ENCODE measurements around the gene RPS21. TPM values are rescaled to one million over a fixed set of nuclear protein-coding genes. Genes with fewer than 3 reads are reported as not detected.
A peak's percentile ranks its signal among the peaks of the same experiment; 100 is the strongest.

RPS21 gene
- total RNA-seq, 1 donor from 2014 or later: 1,935 TPM

- intact Hi-C loops (cut with DNase I): loop anchor here (10.0 kb wide), 1 partner anchor 236 kb away; the partner anchor contains the start of genes PSMA7 and SS18L1
- Histone ChIP-seq H3K4me1 (peaks cover 67% of the 10 kb centered on the region), H3K27ac (peak overlapping the region; percentile 56), H3K27me3 (no peaks in the 10 kb centered on the region), H3K36me3 (no peaks in the 10 kb centered on the region), H3K4me3 (no peak overlapping the region), H3K9me3 (no peaks in the 10 kb centered on the region)
- no peak for DNase-seq (ENCODE audit: extremely low spot score in 2 of 2)
- TF ChIP-seq, protein P1, sequence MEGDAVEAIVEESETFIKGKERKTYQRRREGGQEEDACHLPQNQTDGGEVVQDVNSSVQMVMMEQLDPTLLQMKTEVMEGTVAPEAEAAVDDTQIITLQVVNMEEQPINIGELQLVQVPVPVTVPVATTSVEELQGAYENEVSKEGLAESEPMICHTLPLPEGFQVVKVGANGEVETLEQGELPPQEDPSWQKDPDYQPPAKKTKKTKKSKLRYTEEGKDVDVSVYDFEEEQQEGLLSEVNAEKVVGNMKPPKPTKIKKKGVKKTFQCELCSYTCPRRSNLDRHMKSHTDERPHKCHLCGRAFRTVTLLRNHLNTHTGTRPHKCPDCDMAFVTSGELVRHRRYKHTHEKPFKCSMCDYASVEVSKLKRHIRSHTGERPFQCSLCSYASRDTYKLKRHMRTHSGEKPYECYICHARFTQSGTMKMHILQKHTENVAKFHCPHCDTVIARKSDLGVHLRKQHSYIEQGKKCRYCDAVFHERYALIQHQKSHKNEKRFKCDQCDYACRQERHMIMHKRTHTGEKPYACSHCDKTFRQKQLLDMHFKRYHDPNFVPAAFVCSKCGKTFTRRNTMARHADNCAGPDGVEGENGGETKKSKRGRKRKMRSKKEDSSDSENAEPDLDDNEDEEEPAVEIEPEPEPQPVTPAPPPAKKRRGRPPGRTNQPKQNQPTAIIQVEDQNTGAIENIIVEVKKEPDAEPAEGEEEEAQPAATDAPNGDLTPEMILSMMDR (IDR thresholded peaks at IDR 0.05): no peak
- TF ChIP-seq POLR2A (IDR thresholded peaks at IDR 0.05) (no peak), POLR2AphosphoS5 (IDR thresholded peaks at IDR 0.05; ENCODE audit: insufficient read depth in 1 of 2, low read depth in 1 of 2) (peak in 1 of 2 donors; percentile 19)
Measured at GRCh38 chr20:62381202-62381797, 5.6 kb upstream of the RPS21 start.

DNA sequence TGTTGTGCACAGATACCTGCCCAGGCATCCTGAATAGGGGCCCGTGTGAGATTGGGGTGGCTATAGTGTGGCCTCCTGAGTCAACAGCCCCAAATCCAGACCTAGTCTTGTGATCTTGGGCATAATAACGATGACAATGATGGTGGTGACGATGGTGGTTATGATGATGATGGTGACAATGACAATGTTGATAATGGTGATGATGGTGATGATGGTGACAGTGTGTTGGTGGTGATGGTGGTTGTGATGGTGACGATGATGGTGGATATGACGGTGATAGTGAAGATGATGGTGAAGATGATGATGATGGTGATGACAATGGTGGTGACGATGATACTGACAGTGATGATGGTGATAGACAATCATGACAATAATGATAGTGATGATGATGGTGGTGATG is 5.1 kb upstream of the RPS21 start:
- TF ChIP-seq POLR2AphosphoS5 (IDR thresholded peaks at IDR 0.05; ENCODE audit: insufficient read depth in 1 of 2, low read depth in 1 of 2): no peak
- TF ChIP-seq POLR2A (IDR thresholded peaks at IDR 0.05): no peak
- TF ChIP-seq, protein P1 (IDR thresholded peaks at IDR 0.05): no peak
- intact Hi-C loops (cut with DNase I): loop anchor here (10.0 kb wide), 1 partner anchor 237 kb away; the partner anchor contains the start of genes PSMA7 and SS18L1
- H3K27ac ChIP-seq: peak overlapping the region; percentile 56
- H3K36me3 ChIP-seq: no peaks in the 10 kb centered on the region
- H3K4me3 ChIP-seq: no peak overlapping the region
- peaks cover 63% of the 10 kb centered on the region for H3K4me1 ChIP-seq
- no peak for DNase-seq (ENCODE audit: extremely low spot score in 2 of 2)
- H3K9me3 ChIP-seq: no peaks in the 10 kb centered on the region
- H3K27me3 ChIP-seq: no peaks in the 10 kb centered on the region

GRCh38 chr20:62382306-62383198 is 4.4 kb upstream of the RPS21 start:
- H3K4me1 ChIP-seq: peaks cover 59% of the 10 kb centered on the region
- no peaks in the 10 kb centered on the region for H3K36me3 ChIP-seq
- intact Hi-C loops (cut with DNase I): loop anchor here (10.0 kb wide), 1 partner anchor 238 kb away; the partner anchor contains the start of genes PSMA7 and SS18L1
- TF ChIP-seq POLR2A (IDR thresholded peaks at IDR 0.05) (no peak), POLR2AphosphoS5 (IDR thresholded peaks at IDR 0.05; ENCODE audit: insufficient read depth in 1 of 2, low read depth in 1 of 2) (peak in 1 of 2 donors; percentile 31)
- TF ChIP-seq, protein P1 (IDR thresholded peaks at IDR 0.05): peak; percentile 83 to 86 (median 85)
- DNase-seq (ENCODE audit: extremely low spot score in 2 of 2): no peak
- H3K4me3 ChIP-seq: no peak overlapping the region
- H3K27ac ChIP-seq: no peak overlapping the region
- H3K27me3 ChIP-seq: no peaks in the 10 kb centered on the region
- H3K9me3 ChIP-seq: no peaks in the 10 kb centered on the region

DNA sequence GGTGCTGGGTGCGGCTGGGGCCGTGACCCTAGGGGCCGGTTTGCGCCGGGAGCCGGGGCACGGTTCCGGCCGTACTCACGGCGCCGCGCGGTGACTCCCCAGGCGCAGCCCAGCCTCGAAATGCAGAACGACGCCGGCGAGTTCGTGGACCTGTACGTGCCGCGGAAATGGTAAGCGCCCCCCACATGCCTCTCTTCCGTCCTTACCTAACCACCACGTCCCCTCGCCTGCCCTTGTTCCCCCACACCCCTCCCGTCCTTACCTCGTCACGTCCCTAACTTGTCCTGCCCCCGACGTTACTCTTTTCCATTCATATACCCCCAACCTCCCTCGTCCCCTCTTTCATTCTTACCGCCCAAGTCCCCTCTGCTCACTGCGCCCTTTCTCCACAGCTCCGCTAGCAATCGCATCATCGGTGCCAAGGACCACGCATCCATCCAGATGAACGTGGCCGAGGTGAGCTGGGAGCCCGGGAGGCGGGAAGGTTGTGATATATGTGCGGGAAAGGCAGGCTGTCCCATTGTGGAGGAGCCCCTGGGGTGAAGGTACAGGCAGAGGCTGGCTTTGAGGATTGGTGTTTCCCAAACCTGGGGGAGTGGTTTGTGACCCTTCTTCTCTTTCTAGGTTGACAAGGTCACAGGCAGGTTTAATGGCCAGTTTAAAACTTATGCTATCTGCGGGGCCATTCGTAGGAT is 463 bp downstream of the RPS21 start:
- DNase-seq (ENCODE audit: extremely low spot score in 2 of 2): no peak
- intact Hi-C loops (cut with DNase I): loop anchor here (5.0 to 10.0 kb wide), 2 partner anchors 85 to 243 kb away; partner anchors contain the start of genes ADRM1, PSMA7 and SS18L1
- TF ChIP-seq POLR2A (IDR thresholded peaks at IDR 0.05) (no peak), POLR2AphosphoS5 (IDR thresholded peaks at IDR 0.05; ENCODE audit: insufficient read depth in 1 of 2, low read depth in 1 of 2) (no peak)
- TF ChIP-seq, protein P1 (IDR thresholded peaks at IDR 0.05): no peak
- Histone ChIP-seq H3K4me1 (peaks cover 35% of the 10 kb centered on the region), H3K36me3 (peaks cover 0 to 30% of the 10 kb centered on the region in 2 donors), H3K4me3 (peak overlapping the region; percentile 87 to 100), H3K27me3 (no peaks in the 10 kb centered on the region), H3K9me3 (no peaks in the 10 kb centered on the region), H3K27ac (peak overlapping the region; percentile 92)

All from vagina (tissue), 2 donors.